Measurements from ENCODE around the gene NFE2L3.

DNA sequence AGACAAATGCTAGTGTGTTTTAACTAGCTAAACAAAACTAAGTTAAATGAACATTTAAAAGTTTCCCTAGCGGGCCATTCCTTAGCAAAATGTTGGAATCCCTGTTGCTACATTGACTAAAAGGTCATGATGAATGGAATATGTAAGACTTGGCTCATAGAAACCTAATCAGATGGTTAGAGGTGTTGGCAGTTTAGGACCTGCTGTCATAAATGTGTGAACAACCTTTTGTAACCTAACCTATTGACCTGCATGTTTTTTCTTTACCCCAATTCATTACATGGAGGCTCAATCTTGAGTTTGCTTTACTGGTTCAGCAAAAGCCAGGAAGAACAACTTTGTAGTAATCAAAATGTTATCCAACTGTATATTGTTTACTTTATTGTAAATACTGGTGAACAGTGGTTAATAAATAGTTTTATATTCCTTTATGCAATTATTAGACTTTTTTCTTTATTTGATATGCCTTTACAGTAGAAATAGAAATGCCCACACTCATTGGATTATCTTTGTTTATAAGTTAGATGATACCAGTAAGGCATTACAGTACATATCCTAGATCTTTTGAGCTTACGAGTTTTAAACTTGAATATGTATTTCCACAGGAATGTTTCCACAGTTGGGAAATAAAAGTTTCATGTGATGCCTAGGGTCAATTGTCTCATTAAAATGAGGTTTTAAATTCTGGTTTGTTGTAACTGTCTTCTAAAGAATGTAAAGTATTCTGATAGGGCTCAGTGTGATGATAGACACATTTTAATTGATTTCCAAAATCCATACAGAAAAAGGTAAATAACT is 61.1 kb downstream of the NFE2L3 start:
- TF ChIP-seq, protein P1, sequence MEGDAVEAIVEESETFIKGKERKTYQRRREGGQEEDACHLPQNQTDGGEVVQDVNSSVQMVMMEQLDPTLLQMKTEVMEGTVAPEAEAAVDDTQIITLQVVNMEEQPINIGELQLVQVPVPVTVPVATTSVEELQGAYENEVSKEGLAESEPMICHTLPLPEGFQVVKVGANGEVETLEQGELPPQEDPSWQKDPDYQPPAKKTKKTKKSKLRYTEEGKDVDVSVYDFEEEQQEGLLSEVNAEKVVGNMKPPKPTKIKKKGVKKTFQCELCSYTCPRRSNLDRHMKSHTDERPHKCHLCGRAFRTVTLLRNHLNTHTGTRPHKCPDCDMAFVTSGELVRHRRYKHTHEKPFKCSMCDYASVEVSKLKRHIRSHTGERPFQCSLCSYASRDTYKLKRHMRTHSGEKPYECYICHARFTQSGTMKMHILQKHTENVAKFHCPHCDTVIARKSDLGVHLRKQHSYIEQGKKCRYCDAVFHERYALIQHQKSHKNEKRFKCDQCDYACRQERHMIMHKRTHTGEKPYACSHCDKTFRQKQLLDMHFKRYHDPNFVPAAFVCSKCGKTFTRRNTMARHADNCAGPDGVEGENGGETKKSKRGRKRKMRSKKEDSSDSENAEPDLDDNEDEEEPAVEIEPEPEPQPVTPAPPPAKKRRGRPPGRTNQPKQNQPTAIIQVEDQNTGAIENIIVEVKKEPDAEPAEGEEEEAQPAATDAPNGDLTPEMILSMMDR (IDR thresholded peaks at IDR 0.05; ENCODE audit: borderline replicate concordance, extremely low read depth, low read length, poor library complexity, severe bottlenecking) = no peak
- no peak for TF ChIP-seq EZH2 (IDR thresholded peaks at IDR 0.05; ENCODE audit: borderline replicate concordance, low read depth, low read length, severe bottlenecking)

All from DND-41 (cell line).